SU-DHL-6 (cell line): ENCODE measurements around the gene CH25H.

Source experiments
- H2AFZ ChIP-seq: fragments of 200-600 bp; sonication (generic); 2 replicates; pipeline ENCODE4 v1.6.1; 2014; ENCODE audit warnings: low read depth, mild to moderate bottlenecking, moderate library complexity, mixed read lengths, antibody characterized with exemption, low read length; ENCODE audit not compliant: severe bottlenecking
- H3F3A ChIP-seq: fragments of 200-600 bp; shearing (Covaris generic); 2 replicates; pipeline ENCODE4 v1.6.0; 2016; ENCODE audit warnings: antibody characterized with exemption, mild to moderate bottlenecking; ENCODE audit not compliant: insufficient read depth
- H3K27ac ChIP-seq: fragments of 200-600 bp; sonication (generic); 2 replicates; pipeline ENCODE4 v1.5.1; 2016; ENCODE audit warnings: low read depth, mild to moderate bottlenecking, low read length, moderate library complexity, mixed read lengths
- H3K27me3 ChIP-seq: fragments of 200-600 bp; sonication (generic), shearing (Covaris generic); 2 replicates; pipeline ENCODE4 v1.6.0; 2014; ENCODE audit warnings: mild to moderate bottlenecking, low read length
- H3K36me3 ChIP-seq: fragments of 200-600 bp; sonication (generic); 2 replicates; pipeline ENCODE4 v1.6.1; 2014; ENCODE audit warnings: mild to moderate bottlenecking, low read length, mixed read lengths
- H3K4me2 ChIP-seq: fragments of 300-600, 200-600 bp; shearing (Covaris generic), sonication (generic); 2 replicates; pipeline ENCODE4 v1.6.0; 2014; ENCODE audit warnings: low read length, low read depth, mild to moderate bottlenecking; ENCODE audit not compliant: poor library complexity, severe bottlenecking
- H3K4me3 ChIP-seq: fragments of 200-600 bp; sonication (generic); 2 replicates; pipeline ENCODE4 v1.5.1; 2014; ENCODE audit warnings: antibody characterized with exemption, low read length, mild to moderate bottlenecking, mixed read lengths; ENCODE audit not compliant: insufficient read depth, poor library complexity, severe bottlenecking
- H3K79me2 ChIP-seq: fragments of 200-600 bp; sonication (generic); 2 replicates; pipeline ENCODE4 v1.6.1; 2014; ENCODE audit warnings: mild to moderate bottlenecking, low read length, moderate library complexity; ENCODE audit not compliant: insufficient read depth
- H3K9ac ChIP-seq: fragments of 200-600 bp; sonication (generic); 2 replicates; pipeline ENCODE4 v1.7.0; 2014; ENCODE audit warnings: mild to moderate bottlenecking, low read length
- H3K9me2 ChIP-seq: fragments of 200-600 bp; sonication (generic); replicated peaks from 2 replicates; pipeline ENCODE4 v1.6.1; 2014; ENCODE audit warnings: low read length; ENCODE audit not compliant: insufficient read depth
- H3K9me3 ChIP-seq: fragments of 200-600 bp; sonication (generic); 2 replicates; pipeline ENCODE4 v1.6.1; 2014; ENCODE audit warnings: low read length, mixed read lengths; ENCODE audit not compliant: insufficient read depth
- H4K20me1 ChIP-seq: fragments of 200-600 bp; sonication (generic); 2 replicates; pipeline ENCODE4 v1.6.1; 2014; ENCODE audit warnings: low read depth, mild to moderate bottlenecking, antibody characterized with exemption, low read length, moderate library complexity, mixed read lengths
- CTCF ChIP-seq: fragments of 200-600 bp; sonication (generic); IDR thresholded peaks from one replicate; pipeline ENCODE4 v1.5.1; 2017; ENCODE audit warnings: antibody characterized with exemption, mild to moderate bottlenecking, low read length, moderate library complexity; ENCODE audit not compliant: insufficient read depth, poor library complexity, severe bottlenecking
- EZH2phosphoT487 ChIP-seq: fragments of 200-600 bp; sonication (generic), shearing (Covaris generic); conservative IDR thresholded peaks from 2 replicates; pipeline ENCODE4 v1.6.1; 2018; ENCODE audit warnings: mild to moderate bottlenecking, antibody characterized with exemption, low read length, moderate library complexity, mixed read lengths

CH25H gene

GRCh38 chr10:89185658-89186057 lies 21.5 kb downstream of the CH25H start:
- Histone ChIP-seq H3K27me3 (no peaks in the 10 kb centered on the region), H2AFZ (no peak overlapping the region), H3K36me3 (no peaks in the 10 kb centered on the region), H3K9ac (no peak overlapping the region), H3K9me2 (no peaks in the 10 kb centered on the region), H4K20me1 (no peaks in the 10 kb centered on the region), H3K79me2 (no peaks in the 10 kb centered on the region), H3K4me3 (no peak overlapping the region), H3K27ac (no peak overlapping the region), H3F3A (no peaks in the 10 kb centered on the region), H3K9me3 (no peaks in the 10 kb centered on the region), H3K4me2 (no peak overlapping the region)
- TF ChIP-seq EZH2phosphoT487, result no peak
- no peak for TF ChIP-seq CTCF

GRCh38 chr10:89184638-89185037 lies 22.5 kb downstream of the CH25H start:
- H3K36me3 ChIP-seq, result no peaks in the 10 kb centered on the region
- H3K4me3 ChIP-seq, result no peak overlapping the region
- H3K79me2 ChIP-seq, result no peaks in the 10 kb centered on the region
- no peak overlapping the region for H3K9ac ChIP-seq
- H3K9me2 ChIP-seq, result no peaks in the 10 kb centered on the region
- H3F3A ChIP-seq, result no peaks in the 10 kb centered on the region
- TF ChIP-seq CTCF, result no peak
- no peak overlapping the region for H2AFZ ChIP-seq
- H3K4me2 ChIP-seq, result no peak overlapping the region
- H3K27ac ChIP-seq, result no peak overlapping the region
- H3K27me3 ChIP-seq, result no peaks in the 10 kb centered on the region
- no peaks in the 10 kb centered on the region for H3K9me3 ChIP-seq
- no peaks in the 10 kb centered on the region for H4K20me1 ChIP-seq

GRCh38 chr10:89183571-89183970 lies 23.5 kb downstream of the CH25H start:
- no peak overlapping the region for H3K4me3 ChIP-seq
- H3K9ac ChIP-seq, result no peak overlapping the region
- no peaks in the 10 kb centered on the region for H3K9me3 ChIP-seq
- H4K20me1 ChIP-seq, result no peaks in the 10 kb centered on the region
- no peaks in the 10 kb centered on the region for H3K27me3 ChIP-seq
- no peaks in the 10 kb centered on the region for H3K79me2 ChIP-seq
- TF ChIP-seq CTCF (no peak), EZH2phosphoT487 (no peak)
- no peaks in the 10 kb centered on the region for H3F3A ChIP-seq
- no peaks in the 10 kb centered on the region for H3K9me2 ChIP-seq
- no peaks in the 10 kb centered on the region for H3K36me3 ChIP-seq
- no peak overlapping the region for H3K4me2 ChIP-seq
- H3K27ac ChIP-seq, result no peak overlapping the region
- H2AFZ ChIP-seq, result no peak overlapping the region

- Histone ChIP-seq H2AFZ (no peak overlapping the region), H3K36me3 (no peaks in the 10 kb centered on the region), H3K27me3 (no peaks in the 10 kb centered on the region), H3K9ac (no peak overlapping the region), H3K4me2 (no peak overlapping the region), H3K9me2 (no peaks in the 10 kb centered on the region), H3K79me2 (no peaks in the 10 kb centered on the region), H3K27ac (no peak overlapping the region), H4K20me1 (no peaks in the 10 kb centered on the region), H3K4me3 (no peak overlapping the region), H3K9me3 (no peaks in the 10 kb centered on the region), H3F3A (no peaks in the 10 kb centered on the region)
- TF ChIP-seq EZH2phosphoT487 (no peak), CTCF (no peak)
Measured at GRCh38 chr10:89182894-89183293, 24.2 kb downstream of the CH25H start.
